ENCODE results near the gene PGC. TPM values are rescaled to one million over a fixed set of nuclear protein-coding genes. Genes with fewer than 3 reads are reported as not detected.

PGC gene
- total RNA-seq, 1 experiment from 2014 or later: not detected

GRCh38 chr6:41697861-41698781, 49.1 kb downstream of the PGC start:
- peak; percentile 87 for DNase-seq (ENCODE audit: low read depth)

GRCh38 chr6:41696788-41697187, 50.4 kb downstream of the PGC start:
- no peak for DNase-seq (ENCODE audit: low read depth)

GRCh38 chr6:41695825-41696224, 51.4 kb downstream of the PGC start:
- no peak for DNase-seq (ENCODE audit: low read depth)

GRCh38 chr6:41694815-41695526, 52.2 kb downstream of the PGC start:
- no peak for DNase-seq (ENCODE audit: low read depth)

GRCh38 chr6:41693281-41694240, 53.6 kb downstream of the PGC start:
- DNase-seq (ENCODE audit: low read depth): no peak

- DNase-seq (ENCODE audit: low read depth): no peak
These were observed 54.5 kb downstream of the PGC start for GRCh38 chr6:41692730-41693129.

- DNase-seq (ENCODE audit: low read depth): no peak
These were observed 55.0 kb downstream of the PGC start for GRCh38 chr6:41692080-41692675.

GRCh38 chr6:41691426-41692079, 55.6 kb downstream of the PGC start:
- DNase-seq (ENCODE audit: low read depth): no peak

- DNase-seq (ENCODE audit: low read depth): no peak
These were observed 56.5 kb downstream of the PGC start for GRCh38 chr6:41690541-41691330.

- DNase-seq (ENCODE audit: low read depth): peak; percentile 57
These were observed 57.8 kb downstream of the PGC start for GRCh38 chr6:41689171-41690008.

GRCh38 chr6:41688256-41688965, 58.8 kb downstream of the PGC start:
- no peak for DNase-seq (ENCODE audit: low read depth)

- DNase-seq (ENCODE audit: low read depth): no peak
These were observed 59.6 kb downstream of the PGC start for GRCh38 chr6:41687501-41688175.

Other genes with a start within 250 kb of the PGC start
- gene FOXP4, start 201.0 kb downstream of the PGC start, total RNA-seq (2014; rRNA removed; shearing (Covaris generic)): 6.5 and 11.6 TPM in 2 replicates
- 0.79 and 1.4 TPM in 2 replicates for gene MDFI, start 108.9 kb downstream of the PGC start, total RNA-seq (2014; rRNA removed; shearing (Covaris generic))
- 6.1 and 7.2 TPM in 2 replicates for gene TFEB, start 11.8 kb downstream of the PGC start, total RNA-seq (2014; rRNA removed; shearing (Covaris generic))
- 0.34 and 2.4 TPM in 2 replicates for gene FRS3, start 32.5 kb upstream of the PGC start, total RNA-seq (2014; rRNA removed; shearing (Covaris generic))
- 0.12 and 0.30 TPM in 2 replicates for gene PRICKLE4, start 33.4 kb upstream of the PGC start, total RNA-seq (2014; rRNA removed; shearing (Covaris generic))
- gene TOMM6, start 40.3 kb upstream of the PGC start, total RNA-seq (2014; rRNA removed; shearing (Covaris generic)): 157 and 167 TPM in 2 replicates
- 2.6 and 3.6 TPM in 2 replicates for gene USP49, start 148.0 kb upstream of the PGC start, total RNA-seq (2014; rRNA removed; shearing (Covaris generic))
- 23.5 and 49.9 TPM in 2 replicates for gene MED20, start 173.7 kb upstream of the PGC start, total RNA-seq (2014; rRNA removed; shearing (Covaris generic))
- 16.0 and 19.2 TPM in 2 replicates for gene BYSL, start 174.1 kb upstream of the PGC start, total RNA-seq (2014; rRNA removed; shearing (Covaris generic))
- 141 and 146 TPM in 2 replicates for gene CCND3, start 194.4 kb upstream of the PGC start, total RNA-seq (2014; rRNA removed; shearing (Covaris generic))

Measured in M059J (cell line).